B cell (primary cell): ENCODE measurements around the gene ZNF574.

Experiments
- CTCF ChIP-seq: fragments of 200-600 bp; IDR thresholded peaks from one replicate; pipeline ENCODE4 v1.8.0; 2022; ENCODE audit warnings: antibody characterized with exemption, mild to moderate bottlenecking
- EZH2 ChIP-seq: IDR thresholded peaks from 2 replicates; pipeline ENCODE4 v1.6.1; 2012; ENCODE audit warnings: borderline replicate concordance, low read depth, mild to moderate bottlenecking, moderate library complexity, low read length; ENCODE audit not compliant: insufficient read depth, poor library complexity, severe bottlenecking

GRCh38 chr19:42091300-42091699 is 15.3 kb downstream of the ZNF574 start:
- no peak for TF ChIP-seq CTCF
- TF ChIP-seq EZH2 = no peak
